GM19351 (cell line): ENCODE data around the gene MVK.

ENCODE experiments used
- ATAC-seq: cut with Tn5 transposase; IDR thresholded peaks from one replicate; pipeline ENCODE4 v1.9.1; 2021; ENCODE audit warnings: mild to moderate bottlenecking, moderate library complexity; ENCODE audit not compliant: unreplicated experiment

Gene MVK

GRCh38 chr12:109605599-109606228 is 32.1 kb downstream of the MVK start:
- ATAC-seq: no peak

DNA sequence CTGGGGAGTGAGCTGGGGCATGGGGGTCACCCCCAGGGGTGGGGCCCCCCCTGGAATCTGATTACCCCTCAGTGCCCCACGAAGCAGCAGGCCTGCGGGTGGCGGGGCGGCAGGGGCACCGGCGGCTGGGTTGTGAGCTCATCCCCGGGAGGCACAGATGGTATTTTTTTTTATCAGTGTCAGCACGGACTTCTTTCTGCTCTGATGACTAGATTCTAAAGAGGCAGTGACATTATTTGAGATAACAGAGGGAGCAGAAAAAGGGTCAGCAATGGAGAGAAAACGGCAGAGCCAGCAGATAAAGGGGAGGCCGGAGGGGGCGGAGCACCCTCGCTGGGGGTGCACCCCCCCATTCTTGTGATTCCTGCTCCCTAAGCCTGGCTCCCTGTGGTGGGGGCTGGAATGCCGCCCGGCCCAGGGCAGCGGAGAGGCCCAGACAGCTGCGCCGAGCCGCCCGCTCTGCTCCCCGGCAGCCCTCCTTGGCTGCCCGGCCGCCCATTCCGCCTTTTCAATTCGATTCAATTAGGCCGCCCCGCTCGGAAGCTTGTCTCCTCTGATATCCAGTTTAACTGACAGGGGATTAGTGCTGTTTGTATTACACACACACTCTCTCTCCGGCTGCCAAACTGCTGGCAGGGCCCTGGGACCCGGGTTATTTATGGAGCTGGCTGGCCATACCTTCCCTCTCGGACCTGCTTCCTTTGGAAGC is 32.9 kb downstream of the MVK start:
- ATAC-seq: no peak

DNA sequence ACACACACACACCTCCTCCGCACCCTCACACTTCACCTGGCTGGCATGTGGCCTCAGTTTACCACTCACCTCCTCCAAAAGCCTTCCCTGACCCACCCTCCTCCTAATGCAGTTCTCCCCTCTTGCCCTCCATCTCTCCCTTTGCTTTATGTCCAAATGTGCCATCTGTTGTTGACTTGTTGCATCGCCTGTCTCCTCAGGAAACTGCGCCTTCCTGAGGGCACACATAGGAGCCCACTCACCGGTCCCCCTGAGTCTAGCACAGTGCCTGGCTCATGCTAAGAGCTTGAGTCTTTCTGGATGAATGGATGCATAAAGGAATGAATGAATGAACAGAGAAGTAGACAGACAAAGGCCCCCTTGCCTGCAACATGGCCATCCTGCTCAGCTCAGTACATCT is 34.0 kb downstream of the MVK start:
- ATAC-seq: no peak

GRCh38 chr12:109608270-109608669 is 34.7 kb downstream of the MVK start:
- ATAC-seq: no peak

DNA sequence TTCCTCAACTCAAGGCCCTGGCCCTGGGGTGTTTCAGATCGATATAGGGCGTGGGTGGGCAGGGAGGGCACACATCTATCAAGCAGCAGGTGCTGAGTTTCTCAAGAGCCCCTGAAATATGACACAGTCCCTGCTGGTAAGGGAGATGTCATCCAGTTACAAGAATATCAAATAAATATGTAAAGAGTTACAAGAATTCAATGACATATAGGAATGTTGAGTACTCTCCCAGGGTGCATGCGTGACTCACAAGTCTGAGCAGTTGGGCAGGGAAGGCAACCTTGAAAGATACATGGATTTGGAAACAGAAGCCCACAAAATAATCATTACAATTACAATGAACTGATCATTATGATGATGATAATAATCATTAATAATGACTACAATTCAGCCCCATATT is 35.2 kb downstream of the MVK start:
- no peak for ATAC-seq

DNA sequence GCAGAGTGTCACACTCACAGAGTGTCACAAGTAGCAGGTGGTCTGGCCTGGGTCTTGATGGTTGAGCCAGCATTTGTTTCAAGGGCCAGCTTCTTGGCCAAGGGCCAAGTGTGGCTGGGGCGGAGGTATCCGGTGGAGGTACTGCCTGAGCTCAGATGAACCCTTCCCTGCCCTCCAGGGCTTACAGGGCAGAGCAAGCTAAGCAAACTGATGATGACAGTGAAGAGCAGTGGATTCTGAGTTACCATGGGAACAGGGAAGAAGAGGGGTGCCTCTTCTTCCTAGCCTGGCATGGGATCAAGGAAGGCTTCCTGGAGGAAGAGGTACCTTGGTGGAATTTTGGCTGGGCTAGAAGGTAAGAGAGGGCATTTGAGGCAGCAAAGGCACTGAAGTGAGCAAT is 35.7 kb downstream of the MVK start:
- no peak for ATAC-seq

- ATAC-seq: no peak
Observed at GRCh38 chr12:109610523-109610922, 36.9 kb downstream of the MVK start.

- ATAC-seq: no peak
Observed at GRCh38 chr12:109611223-109611622, 37.6 kb downstream of the MVK start.

DNA sequence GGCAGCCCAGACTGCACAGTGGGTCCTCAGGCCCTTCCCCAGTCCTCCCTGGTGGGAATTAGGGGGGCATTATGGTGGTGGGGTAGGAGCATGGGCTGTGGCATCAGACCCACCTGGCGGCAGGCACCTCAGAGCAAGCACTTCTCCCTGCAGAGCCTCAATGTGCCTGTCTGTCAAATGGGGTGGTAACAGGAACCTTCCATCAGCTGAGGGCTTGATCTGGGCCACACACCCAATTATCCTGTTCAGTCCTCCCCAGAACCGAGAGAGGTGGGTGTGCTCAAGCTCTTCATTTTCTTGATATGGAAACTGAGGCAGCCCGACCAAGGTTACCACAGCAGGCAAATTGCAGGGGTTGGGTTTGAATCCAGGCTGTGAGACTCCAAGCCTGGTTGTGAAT is 38.4 kb downstream of the MVK start:
- ATAC-seq: no peak

DNA sequence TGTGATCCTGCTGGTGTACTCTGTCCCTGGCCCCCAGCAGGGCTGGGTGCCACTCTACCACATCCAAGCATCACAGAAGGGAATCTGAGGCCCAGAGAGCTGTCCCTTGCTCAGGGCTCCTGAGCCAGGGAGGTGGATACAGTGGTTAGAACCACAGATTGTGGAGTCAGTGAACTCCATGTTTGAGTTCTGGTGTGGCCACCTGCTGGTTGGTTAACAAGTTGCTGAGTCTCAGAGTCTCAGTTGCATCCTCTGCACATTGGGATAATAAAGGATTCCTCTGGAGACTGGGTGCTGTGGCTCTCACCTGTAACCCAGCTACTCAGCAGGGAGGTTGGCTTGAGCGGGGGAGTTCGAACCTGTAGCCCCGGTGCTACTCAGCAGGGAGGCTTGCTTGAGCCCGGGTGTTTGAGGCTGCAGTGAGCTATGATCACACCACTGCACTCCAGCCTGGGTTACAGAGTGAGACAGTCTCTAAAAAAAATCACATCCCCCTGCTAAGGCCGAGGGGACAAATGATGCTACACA is 39.4 kb downstream of the MVK start:
- ATAC-seq: no peak

DNA sequence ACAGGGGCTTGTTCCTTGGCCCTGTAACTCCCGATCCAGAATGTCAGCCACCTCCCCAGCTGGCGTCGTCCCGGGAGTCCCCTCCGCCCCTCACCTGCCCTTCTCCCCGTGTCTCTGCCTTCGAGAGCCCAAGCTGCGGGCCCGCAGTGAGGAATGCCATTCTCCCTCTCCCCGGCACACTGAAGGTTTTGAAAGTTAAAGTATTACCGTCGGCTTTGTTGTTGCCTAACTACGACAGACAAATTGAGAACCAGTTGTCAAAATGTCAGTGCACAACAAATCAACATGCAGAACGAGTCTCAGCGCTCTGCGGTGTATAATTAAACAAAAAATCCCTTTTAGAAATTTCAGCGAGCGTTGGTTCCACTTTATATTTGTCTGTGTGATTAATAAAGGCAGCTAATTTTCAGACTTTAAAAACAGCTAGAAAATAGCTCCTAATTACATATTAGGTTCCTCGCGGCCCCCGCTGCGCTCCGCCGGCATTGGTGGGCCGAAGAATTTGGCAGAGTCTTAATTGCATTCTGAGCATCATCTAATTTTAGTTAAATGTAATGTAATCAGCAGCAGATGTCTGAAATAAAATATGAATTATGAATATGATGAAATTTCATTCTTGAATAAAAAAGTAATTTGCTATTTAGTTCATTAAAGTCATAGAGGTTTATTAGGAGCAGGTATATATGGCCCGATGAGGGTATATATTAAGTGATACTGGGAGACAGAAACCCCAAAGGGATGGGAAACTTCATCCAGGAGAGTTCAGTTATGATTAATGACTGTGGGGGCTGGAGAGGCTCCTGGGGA is 40.3 kb downstream of the MVK start:
- no peak for ATAC-seq

GRCh38 chr12:109615556-109616229 is 42.1 kb downstream of the MVK start:
- no peak for ATAC-seq

DNA sequence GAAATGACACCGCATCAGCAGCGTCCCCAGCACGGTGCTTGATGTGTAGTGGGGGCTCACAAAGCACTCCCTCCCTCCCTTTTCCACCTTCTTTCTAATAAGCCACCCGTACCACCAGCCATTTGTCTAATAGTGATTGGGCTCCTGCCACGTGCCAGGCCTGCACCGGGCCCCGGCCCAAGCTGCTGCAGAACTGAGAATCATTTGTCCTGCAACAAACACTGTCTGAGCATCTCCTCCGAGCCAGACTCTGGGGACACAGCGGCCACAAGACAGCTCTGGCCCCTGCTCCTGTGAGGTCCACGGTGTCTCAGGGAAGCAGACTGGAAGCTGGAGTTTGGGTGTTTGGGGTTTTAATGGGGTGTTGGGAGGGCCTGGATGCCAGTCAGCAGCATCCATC is 43.9 kb downstream of the MVK start:
- no peak for ATAC-seq

DNA sequence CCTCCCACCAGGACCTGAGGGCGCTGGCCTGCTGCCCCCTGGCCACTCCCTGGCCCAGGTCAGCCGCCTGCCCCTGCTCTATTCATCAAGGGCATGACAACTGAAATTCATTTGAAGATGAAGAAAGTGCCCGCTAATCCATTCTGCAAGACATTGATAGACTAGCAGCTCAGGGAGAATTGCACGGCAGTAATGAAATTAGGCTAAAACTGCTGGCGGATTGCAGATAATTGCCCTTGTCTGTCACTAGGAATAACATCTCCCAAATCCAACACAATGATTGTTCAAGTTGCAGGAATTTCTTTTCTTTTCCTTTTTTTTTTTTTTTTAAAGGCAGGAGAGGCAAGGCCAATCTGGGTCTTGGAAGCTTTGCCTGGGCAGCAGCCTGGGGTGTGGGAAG is 44.5 kb downstream of the MVK start:
- ATAC-seq: no peak

GRCh38 chr12:109619002-109619604 is 45.5 kb downstream of the MVK start:
- ATAC-seq: no peak

DNA sequence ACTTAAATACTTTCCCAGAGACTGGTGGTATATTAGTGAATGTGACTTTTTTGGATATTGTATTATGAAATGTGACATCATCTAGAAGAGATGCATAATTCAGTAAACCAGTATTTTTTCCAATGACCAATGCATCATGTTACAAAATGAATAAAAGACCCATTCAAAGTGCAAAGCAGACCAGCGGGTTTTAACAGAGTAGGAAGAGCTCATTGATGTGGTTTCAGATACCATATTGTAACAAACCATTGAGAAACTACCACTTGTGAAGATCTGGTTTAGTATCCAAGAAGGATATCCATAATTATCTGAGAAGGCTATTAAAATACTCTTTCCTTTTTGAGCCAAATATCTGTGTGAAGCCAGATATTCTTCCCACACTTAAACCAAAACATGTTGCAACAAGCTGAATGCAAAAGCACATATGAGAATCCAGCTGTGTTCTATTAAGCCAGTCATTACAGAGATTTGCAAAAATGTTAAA is 47.7 kb downstream of the MVK start:
- no peak for ATAC-seq

- ATAC-seq: no peak
Observed at GRCh38 chr12:109621901-109622364, 48.3 kb downstream of the MVK start.

- no peak for ATAC-seq
Observed at GRCh38 chr12:109624467-109624866, 50.9 kb downstream of the MVK start.

GRCh38 chr12:109625131-109625559 is 51.6 kb downstream of the MVK start:
- no peak for ATAC-seq

GRCh38 chr12:109625749-109626377 is 52.3 kb downstream of the MVK start:
- ATAC-seq: no peak
